ENCODE data around the gene NDOR1. TPM values are rescaled to one million over a fixed set of nuclear protein-coding genes. Genes with fewer than 3 reads are reported as not detected.
A peak's percentile ranks its signal among the peaks of the same experiment; 100 is the strongest.

NDOR1 gene
- polyA plus RNA-seq, 1 experiment = 7.1 TPM

DNA sequence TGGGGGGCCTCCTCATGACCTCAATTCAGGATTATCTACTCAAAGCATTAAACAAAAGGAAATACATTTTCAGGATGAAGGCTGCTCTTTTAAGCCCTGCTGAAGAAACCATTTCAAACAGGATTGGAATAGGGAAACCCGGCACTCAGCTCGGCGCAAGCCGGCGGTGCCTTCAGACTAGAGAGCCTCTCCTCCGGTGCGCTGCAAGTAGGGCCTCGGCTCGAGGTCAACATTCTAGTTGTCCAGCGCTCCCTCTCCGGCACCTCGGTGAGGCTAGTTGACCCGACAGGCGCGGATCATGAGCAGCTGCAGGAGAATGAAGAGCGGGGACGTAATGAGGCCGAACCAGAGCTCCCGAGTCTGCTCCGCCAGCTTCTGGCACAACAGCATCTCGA is 772 bp upstream of the NDOR1 start:
- no peaks in the 10 kb centered on the region for H3K27me3 ChIP-seq (ENCODE audit: control insufficient read depth, insufficient read depth, low read length)
- TF ChIP-seq, protein P1, sequence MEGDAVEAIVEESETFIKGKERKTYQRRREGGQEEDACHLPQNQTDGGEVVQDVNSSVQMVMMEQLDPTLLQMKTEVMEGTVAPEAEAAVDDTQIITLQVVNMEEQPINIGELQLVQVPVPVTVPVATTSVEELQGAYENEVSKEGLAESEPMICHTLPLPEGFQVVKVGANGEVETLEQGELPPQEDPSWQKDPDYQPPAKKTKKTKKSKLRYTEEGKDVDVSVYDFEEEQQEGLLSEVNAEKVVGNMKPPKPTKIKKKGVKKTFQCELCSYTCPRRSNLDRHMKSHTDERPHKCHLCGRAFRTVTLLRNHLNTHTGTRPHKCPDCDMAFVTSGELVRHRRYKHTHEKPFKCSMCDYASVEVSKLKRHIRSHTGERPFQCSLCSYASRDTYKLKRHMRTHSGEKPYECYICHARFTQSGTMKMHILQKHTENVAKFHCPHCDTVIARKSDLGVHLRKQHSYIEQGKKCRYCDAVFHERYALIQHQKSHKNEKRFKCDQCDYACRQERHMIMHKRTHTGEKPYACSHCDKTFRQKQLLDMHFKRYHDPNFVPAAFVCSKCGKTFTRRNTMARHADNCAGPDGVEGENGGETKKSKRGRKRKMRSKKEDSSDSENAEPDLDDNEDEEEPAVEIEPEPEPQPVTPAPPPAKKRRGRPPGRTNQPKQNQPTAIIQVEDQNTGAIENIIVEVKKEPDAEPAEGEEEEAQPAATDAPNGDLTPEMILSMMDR (IDR thresholded peaks at IDR 0.05; ENCODE audit: insufficient read depth, low read depth, low read length) = no peak
- ChIA-PET POLR2A (interaction anchor here (0.7 kb wide), 1 partner anchor 23 kb away, joined by 6 read pairs; no protein-coding TSS in a partner anchor), CTCF (interaction anchor here (1.1 kb wide), 1 partner anchor 12 kb away, joined by 3 read pairs; no protein-coding TSS in a partner anchor)
- H3K36me3 ChIP-seq (ENCODE audit: control insufficient read depth, insufficient read depth, low read length) = no peaks in the 10 kb centered on the region; the same call in 1 of the 2 replicates
- H3K4me3 ChIP-seq (ENCODE audit: low read depth, low read length) = peak overlapping the region; percentile 79
- DNase-seq (ENCODE audit: low read depth) = no peak

DNA sequence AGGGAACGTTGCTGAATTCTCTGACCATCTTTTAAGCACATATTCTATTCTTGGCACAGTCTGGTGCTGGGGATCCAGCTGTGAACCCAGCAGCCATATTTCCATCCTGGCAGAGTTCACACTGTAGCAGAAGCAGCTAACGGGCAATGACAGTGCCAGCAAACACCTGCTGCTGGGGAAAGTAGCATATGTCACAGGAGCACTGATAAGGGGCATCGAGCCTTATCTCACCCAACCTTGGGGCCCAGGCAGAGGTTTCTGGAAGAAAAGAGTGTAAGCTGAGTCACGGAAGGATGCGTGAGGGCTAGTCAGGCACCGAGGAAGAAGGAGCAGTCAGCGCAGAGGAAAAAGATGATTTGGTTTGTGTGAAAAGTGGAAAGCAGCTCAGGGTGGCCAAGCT is 1.1 kb downstream of the NDOR1 start:
- ChIA-PET POLR2A (interaction anchor here (0.5 kb wide), 1 partner anchor 34 kb away, joined by 3 read pairs; the partner anchor contains the start of gene TUBB4B), CTCF (interaction anchor here (1.5 kb wide), 1 partner anchor 30 kb away, joined by 4 read pairs; no protein-coding TSS in a partner anchor)
- TF ChIP-seq, protein P1 (IDR thresholded peaks at IDR 0.05; ENCODE audit: insufficient read depth, low read depth, low read length) = no peak
- Histone ChIP-seq H3K4me3 (ENCODE audit: low read depth, low read length) (peak overlapping the region; percentile 79), H3K36me3 (ENCODE audit: control insufficient read depth, insufficient read depth, low read length) (peaks cover 2% of the 10 kb centered on the region), H3K27me3 (ENCODE audit: control insufficient read depth, insufficient read depth, low read length) (no peaks in the 10 kb centered on the region)
- DNase-seq (ENCODE audit: low read depth) = no peak

DNA sequence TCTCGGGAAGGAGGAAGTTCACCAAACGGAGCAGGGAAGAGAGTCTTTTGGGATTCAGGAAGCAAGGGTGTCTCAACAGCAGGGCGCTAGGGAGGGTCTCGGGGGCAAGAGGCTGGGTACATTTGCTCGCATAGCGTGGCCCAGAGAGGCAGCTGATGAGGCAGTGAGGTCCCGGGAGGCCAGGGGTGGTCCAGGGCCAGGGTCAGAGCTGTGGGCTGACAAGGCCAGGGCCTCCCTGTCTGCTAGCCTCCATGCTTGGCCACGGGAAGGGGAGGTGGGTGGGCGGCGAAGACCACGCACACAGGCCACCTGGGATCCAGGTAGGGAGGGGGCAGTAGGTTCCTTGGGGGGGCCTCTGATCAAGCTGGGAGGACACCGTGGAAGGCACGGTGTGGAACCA is 6.0 kb downstream of the NDOR1 start:
- no peaks in the 10 kb centered on the region for H3K27me3 ChIP-seq (ENCODE audit: control insufficient read depth, insufficient read depth, low read length)
- peaks cover 2% of the 10 kb centered on the region for H3K36me3 ChIP-seq (ENCODE audit: control insufficient read depth, insufficient read depth, low read length)
- DNase-seq (ENCODE audit: low read depth) = no peak
- no peak overlapping the region for H3K4me3 ChIP-seq (ENCODE audit: low read depth, low read length)
- TF ChIP-seq, protein P1 (IDR thresholded peaks at IDR 0.05; ENCODE audit: insufficient read depth, low read depth, low read length) = no peak
- POLR2A ChIA-PET = no interaction called here
- CTCF ChIA-PET = interaction anchor here (1.6 kb wide), 1 partner anchor 22 kb away, joined by 3 read pairs; no protein-coding TSS in a partner anchor

DNA sequence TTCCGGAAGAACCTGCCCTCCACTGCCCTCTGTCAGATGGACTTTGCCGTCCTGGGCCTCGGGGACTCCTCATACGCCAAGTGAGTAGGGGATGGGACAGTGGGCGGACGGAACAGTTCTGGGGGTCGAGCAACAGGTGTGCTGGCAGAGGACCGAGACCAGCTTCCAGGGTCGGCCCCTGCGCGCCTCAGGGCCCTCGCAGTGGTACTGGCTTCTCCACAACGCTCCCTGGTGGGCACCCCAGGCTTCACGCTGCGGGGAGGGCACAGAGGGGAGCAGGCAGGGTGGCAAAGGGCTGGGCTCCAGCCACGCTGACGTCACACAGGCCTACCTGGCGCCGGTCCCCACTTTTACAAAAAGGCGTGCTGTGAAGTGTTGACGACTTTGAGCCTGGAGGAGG is 7.0 kb downstream of the NDOR1 start:
- TF ChIP-seq, protein P1 (IDR thresholded peaks at IDR 0.05; ENCODE audit: insufficient read depth, low read depth, low read length) = no peak
- ChIA-PET CTCF (no interaction called here), POLR2A (no interaction called here)
- Histone ChIP-seq H3K4me3 (ENCODE audit: low read depth, low read length) (no peak overlapping the region), H3K36me3 (ENCODE audit: control insufficient read depth, insufficient read depth, low read length) (peaks cover 2% of the 10 kb centered on the region), H3K27me3 (ENCODE audit: control insufficient read depth, insufficient read depth, low read length) (no peaks in the 10 kb centered on the region)
- no peak for DNase-seq (ENCODE audit: low read depth)

DNA sequence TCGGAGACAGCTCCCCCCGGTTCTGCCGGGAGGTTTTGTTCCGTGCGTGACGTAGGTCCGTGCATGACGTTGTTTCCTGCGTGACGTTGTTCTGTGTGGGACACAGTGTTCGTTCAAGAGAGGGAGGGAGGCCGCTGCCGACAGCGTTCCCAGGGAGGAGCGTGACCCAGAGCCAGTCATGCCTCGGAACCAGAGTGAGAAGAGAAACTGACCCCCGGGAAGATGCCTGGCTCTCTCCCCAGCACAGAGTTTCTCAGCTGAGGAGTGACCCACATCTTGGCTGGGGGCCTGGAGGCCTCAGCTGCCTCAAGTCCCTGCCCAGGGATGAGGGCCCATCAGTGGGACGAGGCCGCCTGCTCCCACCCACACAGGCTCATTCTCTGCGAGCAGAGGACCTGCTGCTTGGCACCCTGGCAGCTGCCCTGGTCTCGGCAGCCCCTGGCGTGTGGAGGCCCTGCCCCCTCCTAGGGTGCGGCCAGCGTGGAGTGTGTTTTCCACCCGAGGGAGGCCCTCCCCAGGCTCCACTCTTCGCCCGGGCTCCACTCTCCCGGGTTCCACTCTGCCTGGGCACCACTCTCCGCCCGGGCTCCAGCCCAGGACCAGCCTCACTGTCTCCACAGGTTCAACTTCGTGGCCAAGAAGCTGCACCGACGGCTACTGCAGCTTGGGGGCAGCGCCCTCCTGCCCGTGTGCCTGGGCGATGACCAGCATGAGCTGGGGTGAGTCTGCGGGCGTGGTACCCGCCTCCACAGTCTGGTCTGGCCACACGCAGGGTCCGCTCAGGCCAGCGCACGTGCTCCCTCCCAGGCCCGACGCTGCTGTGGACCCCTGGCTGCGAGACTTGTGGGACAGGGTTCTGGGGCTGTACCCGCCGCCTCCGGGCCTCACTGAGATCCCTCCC is 7.9 kb downstream of the NDOR1 start:
- Histone ChIP-seq H3K27me3 (ENCODE audit: control insufficient read depth, insufficient read depth, low read length) (no peaks in the 10 kb centered on the region), H3K36me3 (ENCODE audit: control insufficient read depth, insufficient read depth, low read length) (peaks cover 2% of the 10 kb centered on the region), H3K4me3 (ENCODE audit: low read depth, low read length) (no peak overlapping the region)
- ChIA-PET CTCF (interaction anchor here (0.6 kb wide), 1 partner anchor 10 kb away, joined by 3 read pairs; no protein-coding TSS in a partner anchor), POLR2A (no interaction called here)
- TF ChIP-seq, protein P1 (IDR thresholded peaks at IDR 0.05; ENCODE audit: insufficient read depth, low read depth, low read length) = 0 out of 2 replicates have a peak, but pooled peaks have one; percentile 4
- DNase-seq (ENCODE audit: low read depth) = no peak
